Measurements from ENCODE around the gene TMEM225B.

- TF ChIP-seq CTCF (conservative IDR thresholded peaks at IDR 0.05; ENCODE audit: low read depth, low read length), result no peak
- TF ChIP-seq EZH2 (IDR thresholded peaks at IDR 0.05; ENCODE audit: borderline replicate concordance, low read depth, low read length, poor library complexity, severe bottlenecking), result no peak
These were observed 23.2 kb downstream of the TMEM225B start for GRCh38 chr7:99621271-99621670.
